Gastrocnemius medialis (tissue), 4 donors: Measurements from ENCODE around the gene MRPS18C. TPM values are rescaled to one million over a fixed set of nuclear protein-coding genes. Genes with fewer than 3 reads are reported as not detected.

Source experiments
- ATAC-seq, 2 donors: fragments of 150-250 bp; one replicate each; pipeline ENCODE4 v1.9.1; 2016
- DNase-seq, 2 donors: peaks; one replicate each; pipeline ENCODE4 v3.0.0-alpha.2; 2019
- H3K27ac ChIP-seq, 4 donors: fragments of 200-600 bp; sonication (generic); 1 replicate in 1 of 4; 2 replicates in 3 of 4; pipeline ENCODE4 v1.5.1; 2016 to 2018; ENCODE audit warnings: mild to moderate bottlenecking in 2 of 4, moderate library complexity in 1 of 4
- H3K27me3 ChIP-seq, 3 donors: fragments of 200-600 bp; sonication (generic) in 2 of 3; 1 replicate in 1 of 3; 2 replicates in 2 of 3; pipeline versions ENCODE4 v1.5.1 to v1.6.0; 2016 to 2019; ENCODE audit warnings: mild to moderate bottlenecking in 1 of 3, moderate library complexity in 1 of 3
- H3K36me3 ChIP-seq, 2 donors: fragments of 200-600 bp; sonication (generic) in 1 of 2; one replicate each; pipeline ENCODE4 v1.5.1; 2017 to 2018
- H3K4me1 ChIP-seq, 2 donors: fragments of 200-600 bp; sonication (generic) in 1 of 2; one replicate each; pipeline ENCODE4 v1.5.1; 2016 to 2017; ENCODE audit warnings: mild to moderate bottlenecking in 2 of 2
- H3K4me3 ChIP-seq, 4 donors: fragments of 200-600 bp; sonication (generic) in 3 of 4; 1 replicate in 1 of 4; 2 replicates in 3 of 4; pipeline ENCODE4 v1.5.1; 2016 to 2019; ENCODE audit warnings: mild to moderate bottlenecking in 2 of 4
- H3K9me3 ChIP-seq, 3 donors: fragments of 200-600 bp; sonication (generic) in 2 of 3; 1 replicate in 1 of 3; 2 replicates in 2 of 3; pipeline ENCODE4 v1.5.1; 2016 to 2019
- CTCF ChIP-seq, 5 experiments: fragments of 450-650 bp in 3 of 5; fragments of 200-600 bp in 2 of 5; sonication (generic) in 2 of 5; IDR thresholded peaks in 4 of 5; conservative IDR thresholded peaks in 1 of 5; 1 replicate in 4 of 5; 2 replicates in 1 of 5; pipeline ENCODE4 v1.5.1; 2016 to 2019; ENCODE audit warnings: antibody characterized with exemption in 5 of 5, mild to moderate bottlenecking in 3 of 5, moderate library complexity in 3 of 5
- POLR2A ChIP-seq, 2 donors: fragments of 450-650 bp; IDR thresholded peaks; one replicate each; pipeline ENCODE4 v1.6.1; 2017; ENCODE audit warnings: antibody characterized with exemption in 2 of 2, mild to moderate bottlenecking in 2 of 2, moderate library complexity in 2 of 2
- in situ Hi-C, 4 donors: fragments of 200-750 bp; cut with MboI; loops; one replicate each; pipeline versions ENCODE4 v1.15.0 to v1.8.0; 2017; ENCODE audit warnings: low sequenced_read_pairs in 4 of 4
- intact Hi-C: fragments of 100-400 bp; cut with DNase I; formaldehyde crosslinking; loops from one replicate; pipeline ENCODE4 v1.15.1; 2023; ENCODE audit warnings: low total_unique reads
- total RNA-seq, 4 donors: library from RNA; depleted of rRNA; stranded (reverse); fragments of >200 nt; gene quantifications; one replicate each; pipeline versions ENCODE4 v1.1.0 to v1.2.3, GENCODE V29; 2016

The MRPS18C gene
- total RNA-seq, 4 donors from 2014 or later, result 22.2 to 57.9 (median 33.8) TPM

- in situ Hi-C loops, result no loop called here
- Histone ChIP-seq H3K9me3 (no peaks in the 10 kb centered on the region), H3K4me1 (no peaks in the 10 kb centered on the region), H3K36me3 (peaks cover 2 to 70% of the 10 kb centered on the region in 2 donors), H3K27ac (no peak overlapping the region), H3K4me3 (no peak overlapping the region), H3K27me3 (no peaks in the 10 kb centered on the region)
- no peak for DNase-seq
- ATAC-seq, result no peak
- TF ChIP-seq CTCF (IDR thresholded peaks at IDR 0.05 in 4 of 5, conservative IDR thresholded peaks at IDR 0.05 in 1 of 5) (no peak), POLR2A (IDR thresholded peaks at IDR 0.05) (no peak)
- intact Hi-C loops, result no loop called here
These were observed 37.6 kb upstream of the MRPS18C start for GRCh38 chr4:83418211-83418610.

GRCh38 chr4:83431200-83431599 lies 24.7 kb upstream of the MRPS18C start:
- DNase-seq (no peak), ATAC-seq (no peak)
- Histone ChIP-seq H3K4me1 (no peaks in the 10 kb centered on the region), H3K9me3 (no peaks in the 10 kb centered on the region), H3K4me3 (no peak overlapping the region), H3K36me3 (peaks cover 0 to 39% of the 10 kb centered on the region in 2 donors), H3K27me3 (no peaks in the 10 kb centered on the region), H3K27ac (no peak overlapping the region)
- TF ChIP-seq CTCF (IDR thresholded peaks at IDR 0.05 in 4 of 5, conservative IDR thresholded peaks at IDR 0.05 in 1 of 5) (no peak), POLR2A (IDR thresholded peaks at IDR 0.05) (no peak)
- intact Hi-C loops (no loop called here), in situ Hi-C loops (loop anchor here in 1 of 4 donors (25.0 kb wide), 1 partner anchor 569 kb away; no protein-coding TSS in a partner anchor)

- Histone ChIP-seq H3K27me3 (no peaks in the 10 kb centered on the region), H3K4me3 (no peak overlapping the region), H3K36me3 (peaks cover 5 to 31% of the 10 kb centered on the region in 2 donors), H3K4me1 (no peaks in the 10 kb centered on the region), H3K9me3 (no peaks in the 10 kb centered on the region), H3K27ac (no peak overlapping the region)
- ATAC-seq (no peak), DNase-seq (no peak)
- in situ Hi-C loops, result loop anchor here in 1 of 4 donors (25.0 kb wide), 1 partner anchor 574 kb away; no protein-coding TSS in a partner anchor
- intact Hi-C loops, result no loop called here
- TF ChIP-seq POLR2A (IDR thresholded peaks at IDR 0.05) (no peak), CTCF (IDR thresholded peaks at IDR 0.05 in 4 of 5, conservative IDR thresholded peaks at IDR 0.05 in 1 of 5) (no peak)
These were observed 19.2 kb upstream of the MRPS18C start for GRCh38 chr4:83436680-83437079.

GRCh38 chr4:83438719-83439118 lies 17.1 kb upstream of the MRPS18C start:
- intact Hi-C loops (no loop called here), in situ Hi-C loops (loop anchor here in 1 of 4 donors (25.0 kb wide), 1 partner anchor 576 kb away; no protein-coding TSS in a partner anchor)
- Histone ChIP-seq H3K36me3 (peaks cover 11 to 46% of the 10 kb centered on the region in 2 donors), H3K4me1 (no peaks in the 10 kb centered on the region), H3K4me3 (no peak overlapping the region), H3K27me3 (no peaks in the 10 kb centered on the region), H3K9me3 (no peaks in the 10 kb centered on the region), H3K27ac (no peak overlapping the region)
- ATAC-seq (no peak), DNase-seq (no peak)
- TF ChIP-seq POLR2A (IDR thresholded peaks at IDR 0.05), result no peak
- no peak for TF ChIP-seq CTCF (IDR thresholded peaks at IDR 0.05 in 4 of 5, conservative IDR thresholded peaks at IDR 0.05 in 1 of 5)
